22Rv1 (cell line): ENCODE data around the gene ROPN1B.
"Not testable (repeated sequence)": the region's sequence is repeated elsewhere in the genome, so short reads cannot be mapped to it uniquely, and the experiment has no call there.

Experiments
- ZFX ChIP-seq: fragments of 450-650 bp; IDR thresholded peaks from 2 replicates; pipeline ENCODE4 v1.6.1; 2017; ENCODE audit warnings: antibody characterized with exemption, borderline replicate concordance
- TF ChIP-seq, protein P1 (sequence below): fragments of 450-650 bp; IDR thresholded peaks from 2 replicates; pipeline ENCODE4 v1.5.1; 2017; ENCODE audit warnings: mild to moderate bottlenecking

DNA sequence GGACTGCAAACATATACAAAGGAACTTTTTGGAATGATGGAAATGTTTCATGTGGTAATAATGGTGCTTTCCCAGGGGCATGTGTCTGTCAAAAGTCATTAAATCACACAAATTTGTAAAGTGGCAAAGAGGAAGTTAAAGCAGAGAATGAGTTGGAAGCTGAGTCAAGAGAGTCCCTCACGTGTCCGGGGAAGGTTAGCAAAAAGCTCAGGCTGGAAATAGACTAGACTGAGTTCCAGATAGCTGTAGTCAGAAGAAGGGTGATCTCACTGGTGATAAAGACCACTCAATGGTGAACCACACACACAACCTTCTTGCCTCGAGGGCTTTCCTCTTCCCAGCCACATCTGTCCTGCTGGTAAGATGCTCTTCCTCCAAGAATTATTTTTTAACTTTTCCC is 20.1 kb upstream of the ROPN1B start:
- TF ChIP-seq, protein P1, sequence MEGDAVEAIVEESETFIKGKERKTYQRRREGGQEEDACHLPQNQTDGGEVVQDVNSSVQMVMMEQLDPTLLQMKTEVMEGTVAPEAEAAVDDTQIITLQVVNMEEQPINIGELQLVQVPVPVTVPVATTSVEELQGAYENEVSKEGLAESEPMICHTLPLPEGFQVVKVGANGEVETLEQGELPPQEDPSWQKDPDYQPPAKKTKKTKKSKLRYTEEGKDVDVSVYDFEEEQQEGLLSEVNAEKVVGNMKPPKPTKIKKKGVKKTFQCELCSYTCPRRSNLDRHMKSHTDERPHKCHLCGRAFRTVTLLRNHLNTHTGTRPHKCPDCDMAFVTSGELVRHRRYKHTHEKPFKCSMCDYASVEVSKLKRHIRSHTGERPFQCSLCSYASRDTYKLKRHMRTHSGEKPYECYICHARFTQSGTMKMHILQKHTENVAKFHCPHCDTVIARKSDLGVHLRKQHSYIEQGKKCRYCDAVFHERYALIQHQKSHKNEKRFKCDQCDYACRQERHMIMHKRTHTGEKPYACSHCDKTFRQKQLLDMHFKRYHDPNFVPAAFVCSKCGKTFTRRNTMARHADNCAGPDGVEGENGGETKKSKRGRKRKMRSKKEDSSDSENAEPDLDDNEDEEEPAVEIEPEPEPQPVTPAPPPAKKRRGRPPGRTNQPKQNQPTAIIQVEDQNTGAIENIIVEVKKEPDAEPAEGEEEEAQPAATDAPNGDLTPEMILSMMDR = not testable (repeated sequence)
- TF ChIP-seq ZFX = not testable (repeated sequence)
